Measurements from ENCODE around the gene MARCHF10.
A peak's percentile ranks its signal among the peaks of the same experiment; 100 is the strongest.
"Not testable (repeated sequence)": the region's sequence is repeated elsewhere in the genome, so short reads cannot be mapped to it uniquely, and the experiment has no call there.

Gene MARCHF10

DNA sequence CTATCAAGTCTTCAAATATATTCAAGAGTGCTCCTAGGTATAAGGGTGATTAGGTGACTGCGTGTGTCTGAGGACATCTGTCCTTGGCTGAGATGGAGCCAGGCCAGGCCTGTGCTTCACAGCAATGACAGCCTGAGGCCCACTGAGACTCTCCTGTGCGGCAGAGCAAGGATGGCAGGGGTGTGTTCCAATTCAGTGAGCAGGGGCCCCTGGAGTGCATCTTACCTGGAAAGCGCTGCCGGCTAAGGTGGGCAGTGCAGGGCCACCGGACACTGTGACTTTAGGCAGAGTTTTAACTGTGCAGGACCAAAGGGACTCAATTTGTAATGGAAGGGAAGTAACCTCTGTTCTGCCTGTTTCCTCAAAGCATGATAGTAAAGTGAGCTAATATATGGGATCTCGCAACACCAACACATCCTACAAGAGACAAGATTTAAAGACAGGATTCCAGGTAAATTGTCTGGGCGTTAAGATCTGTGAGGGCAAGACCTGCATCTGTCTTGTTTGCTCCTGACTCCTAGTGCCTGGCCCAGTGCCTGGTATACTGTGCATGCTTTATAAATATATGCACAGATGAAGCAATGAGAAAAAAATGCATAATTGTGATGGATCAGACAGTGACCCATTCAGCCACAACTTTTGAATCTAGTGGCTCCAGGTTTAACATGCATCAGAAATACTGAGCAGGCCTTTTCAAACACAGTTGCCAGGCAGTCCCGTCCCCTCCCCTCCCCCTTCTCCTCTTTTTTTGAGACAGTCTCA is 93.9 kb downstream of the MARCHF10 start:
- no peak for DNase-seq

GRCh38 chr17:62713086-62713881 is 94.8 kb downstream of the MARCHF10 start:
- DNase-seq = no peak

DNA sequence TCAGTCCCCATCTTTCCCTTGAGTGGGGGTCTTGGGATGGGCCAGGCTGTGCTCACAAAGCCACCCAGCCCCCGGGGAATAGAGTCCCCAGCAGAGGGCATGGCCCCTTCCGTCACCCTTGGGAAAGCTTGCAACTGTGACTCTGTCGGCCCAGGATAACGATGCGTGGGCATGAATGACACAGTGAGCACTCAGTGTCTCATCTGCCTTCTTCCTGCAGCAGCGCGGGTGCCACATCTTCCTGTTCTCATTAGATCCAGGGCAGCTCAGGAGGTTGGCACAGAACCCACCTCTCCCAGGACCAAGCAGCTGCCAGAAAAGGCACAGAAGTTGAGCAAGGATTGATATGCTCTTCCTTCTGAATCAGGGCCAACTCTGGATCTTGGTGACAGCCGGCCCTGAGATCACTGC is 95.9 kb downstream of the MARCHF10 start:
- DNase-seq = no peak

DNA sequence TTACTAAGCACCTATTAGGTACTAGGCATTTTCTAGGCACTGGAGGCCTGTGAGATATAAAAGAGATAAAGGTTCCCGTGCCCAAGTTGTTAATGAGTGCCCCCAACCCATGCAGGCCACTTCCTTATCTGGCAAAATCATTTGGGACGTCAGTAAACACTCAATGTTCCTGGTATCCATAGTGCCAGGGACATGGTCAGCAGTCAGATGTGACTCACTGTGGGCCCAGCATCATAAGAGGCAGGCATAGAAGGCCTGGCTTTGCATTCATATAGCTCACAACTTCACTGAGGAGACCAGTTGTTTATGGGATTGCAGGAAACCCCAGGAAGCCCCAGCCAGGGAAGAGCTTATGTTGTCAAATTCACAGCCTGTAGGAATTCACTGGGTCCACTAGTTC is 99.5 kb downstream of the MARCHF10 start:
- no peak for DNase-seq

- DNase-seq = no peak
Measured at GRCh38 chr17:62707425-62707739, 100.7 kb downstream of the MARCHF10 start.

DNA sequence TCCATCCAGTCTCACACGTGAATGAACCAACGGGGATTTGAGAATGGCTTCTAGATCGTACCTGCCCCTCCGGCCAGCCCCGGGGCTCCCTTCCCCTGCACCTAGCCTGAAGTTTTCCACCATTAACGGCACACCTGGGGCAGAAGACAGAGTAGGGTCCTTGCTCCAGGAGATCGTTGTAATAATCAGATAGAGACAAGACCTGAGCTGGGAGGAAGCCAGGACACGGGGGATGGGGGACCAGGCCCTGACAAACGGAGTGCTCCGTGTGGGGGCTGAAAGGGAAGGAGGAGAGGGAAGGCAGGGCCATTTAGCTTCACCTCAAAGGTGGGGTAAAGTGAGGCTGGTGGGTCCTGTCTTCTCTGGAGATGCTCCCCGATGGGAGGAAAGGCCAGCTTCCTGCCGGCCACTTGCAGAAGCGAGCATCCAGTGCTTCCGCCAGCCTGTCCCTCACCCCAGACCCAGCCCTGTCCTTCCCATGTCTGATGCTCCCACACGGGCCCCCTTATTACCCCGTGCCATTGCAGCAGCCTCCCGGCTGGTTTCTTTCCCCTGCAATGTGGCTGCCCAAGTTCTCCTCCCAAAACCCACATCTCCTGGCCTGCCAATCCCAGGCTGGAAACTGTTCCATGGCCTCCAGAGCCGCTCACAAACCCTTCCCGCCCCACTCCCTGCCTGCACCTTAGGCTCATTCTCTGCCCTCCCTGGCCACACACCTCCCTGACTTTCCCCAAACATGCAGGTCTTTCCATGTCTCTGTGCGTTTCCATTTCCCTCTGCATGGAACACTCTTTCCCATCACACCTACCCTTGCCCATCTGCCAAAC is 101.3 kb downstream of the MARCHF10 start:
- no peak for DNase-seq

DNA sequence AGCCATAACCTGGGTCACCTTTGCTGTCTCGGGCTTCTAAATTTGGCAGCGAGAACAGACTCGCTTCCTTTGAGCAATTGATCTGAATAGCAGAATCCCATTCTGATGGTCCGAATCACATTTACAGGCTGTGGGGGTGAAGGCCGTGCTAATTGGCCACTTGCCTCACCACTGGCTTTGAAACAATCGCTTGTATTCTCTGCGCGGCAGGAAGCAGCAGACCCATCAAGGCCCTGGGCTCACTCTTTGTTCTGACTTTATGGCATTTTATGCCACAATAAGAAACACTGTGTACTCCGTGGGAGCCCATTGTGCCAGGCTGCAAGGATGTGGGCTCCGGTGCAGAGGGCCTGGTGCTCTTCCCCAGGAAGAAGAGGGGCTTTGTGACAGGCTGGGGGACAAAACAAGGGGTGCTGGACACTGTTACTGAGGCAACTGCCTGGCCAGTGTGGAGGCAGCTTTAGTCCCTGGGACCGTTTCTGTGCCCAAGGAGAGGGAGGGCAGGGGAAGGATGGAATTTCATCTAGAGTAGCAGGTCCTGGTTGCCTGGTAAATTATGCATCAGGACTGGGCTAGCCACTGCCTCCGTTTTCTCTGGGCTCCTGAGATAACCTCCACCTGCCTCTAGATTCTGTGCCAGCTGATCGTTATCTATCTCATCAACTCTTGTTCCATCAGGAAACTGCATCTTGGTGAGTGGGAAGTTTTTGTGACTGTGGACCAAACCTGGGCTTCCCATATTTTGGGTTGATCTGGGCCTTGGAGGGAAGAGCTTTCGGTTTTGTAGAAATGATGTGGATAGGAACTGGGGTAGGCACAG is 102.1 kb downstream of the MARCHF10 start:
- no peak for DNase-seq

- DNase-seq = no peak
Measured at GRCh38 chr17:62705156-62705777, 102.8 kb downstream of the MARCHF10 start.

DNA sequence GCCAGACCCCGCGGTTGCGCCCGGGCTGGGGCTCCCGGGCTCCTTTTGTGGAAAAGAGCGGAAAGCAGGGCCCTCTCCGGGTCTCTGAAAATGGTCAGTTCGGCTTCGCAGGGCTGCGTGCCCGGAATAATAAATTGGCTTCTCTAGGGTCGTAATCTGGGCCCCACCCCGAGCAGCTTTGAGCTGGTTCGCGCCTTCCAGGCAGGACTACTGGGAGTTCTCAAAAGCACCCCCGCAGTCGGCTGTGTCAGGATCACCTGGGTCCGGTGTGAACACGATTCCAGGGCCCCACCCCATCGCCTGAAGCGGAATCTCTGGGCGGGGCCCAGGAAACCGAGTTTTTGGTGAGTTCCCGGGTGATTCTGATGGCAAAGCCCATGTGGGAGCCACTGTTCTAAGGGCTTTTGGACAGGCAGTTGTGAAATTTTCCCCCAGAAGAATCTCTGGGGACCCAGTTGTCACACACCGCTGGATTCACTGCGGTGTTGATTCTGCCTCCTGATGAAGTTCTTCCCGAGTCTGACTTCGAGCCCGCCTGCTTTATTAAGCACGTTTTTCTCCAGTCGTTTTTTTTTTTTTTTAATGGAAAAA is 103.6 kb downstream of the MARCHF10 start:
- DNase-seq = peak in 1 of 2 experiments; percentile 40

DNA sequence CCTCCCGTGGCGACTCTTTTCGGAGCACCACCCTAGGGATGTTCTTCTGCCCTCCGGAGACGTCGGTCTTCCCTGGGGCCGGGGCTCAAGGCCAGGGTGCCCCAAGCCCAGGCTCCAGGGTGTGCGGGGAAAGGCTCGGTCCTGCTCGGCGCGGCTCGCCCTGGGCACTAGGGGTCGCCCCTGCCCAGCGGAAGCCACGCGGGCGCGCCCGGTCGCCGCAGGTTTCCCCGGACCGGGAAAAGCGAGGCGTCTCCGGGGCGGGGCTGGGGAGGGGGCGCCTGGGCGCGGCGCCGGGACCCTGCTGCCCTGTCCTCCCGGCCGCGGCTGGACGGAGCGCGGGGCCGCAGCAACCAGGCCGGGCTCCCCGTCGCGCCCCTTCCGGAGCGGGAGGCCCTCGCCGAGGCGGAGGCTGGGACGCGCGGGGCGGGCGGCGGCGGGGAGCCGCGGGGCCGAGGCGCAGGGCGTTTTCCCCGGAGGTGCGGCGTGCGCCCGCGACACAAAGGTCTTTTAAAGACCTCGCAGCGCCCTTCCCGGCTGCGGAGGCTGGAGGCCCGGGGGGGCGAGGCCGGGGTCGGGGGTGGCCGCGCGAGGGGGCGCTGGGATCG is 104.2 kb downstream of the MARCHF10 start:
- peak; percentile 82 to 85 for DNase-seq

DNA sequence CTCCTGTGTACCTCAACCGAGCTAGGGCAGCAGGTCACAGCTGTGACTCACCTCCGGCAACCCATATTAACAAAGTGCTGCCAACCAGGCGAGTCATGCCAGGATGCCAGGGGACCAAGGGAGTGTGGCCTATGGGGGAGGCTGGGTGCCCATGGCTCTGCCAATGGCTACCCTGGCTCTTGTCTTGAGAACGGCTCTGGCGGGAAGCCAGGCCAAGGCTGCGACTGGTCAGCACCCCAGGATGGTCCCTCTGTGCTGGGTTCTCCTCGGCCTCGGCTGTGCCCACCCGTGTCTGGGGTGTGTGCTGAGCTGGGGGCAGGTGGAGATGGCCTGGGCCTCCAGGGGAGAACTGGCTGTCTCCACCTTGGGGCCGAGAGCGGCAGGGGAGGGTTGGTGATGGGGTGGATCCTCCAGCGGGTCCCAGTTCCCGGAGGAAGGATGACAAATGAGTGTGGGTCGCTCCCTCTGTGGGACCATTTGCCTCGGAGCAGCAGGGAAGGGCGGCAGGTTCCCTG is 104.8 kb downstream of the MARCHF10 start:
- DNase-seq = peak; percentile 38 to 48

DNA sequence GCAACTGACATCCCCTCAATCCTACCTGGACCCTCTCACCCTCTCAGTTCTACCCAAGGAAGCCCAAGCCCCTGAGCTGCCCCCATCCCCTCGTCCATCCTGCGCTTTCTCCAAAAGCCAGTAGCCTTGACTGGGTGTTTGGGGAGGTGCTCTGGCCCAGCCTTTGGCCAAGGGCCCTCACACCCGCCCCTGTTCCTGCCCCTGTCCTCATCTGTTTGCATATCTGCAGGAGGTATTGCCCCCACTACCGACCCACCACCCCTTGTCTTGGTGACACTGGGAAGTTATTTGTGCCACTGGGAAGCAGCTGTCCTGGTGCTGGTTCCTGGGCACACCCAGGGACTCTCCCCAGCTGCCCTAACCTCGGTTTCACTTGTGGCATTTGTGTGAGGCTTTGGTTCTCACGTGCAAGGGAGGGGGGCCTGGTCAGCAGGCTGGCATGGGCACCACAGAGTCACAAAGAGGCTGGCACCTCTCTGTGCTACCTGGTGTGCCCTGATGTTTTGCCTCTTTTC is 105.3 kb downstream of the MARCHF10 start:
- DNase-seq = no peak

DNA sequence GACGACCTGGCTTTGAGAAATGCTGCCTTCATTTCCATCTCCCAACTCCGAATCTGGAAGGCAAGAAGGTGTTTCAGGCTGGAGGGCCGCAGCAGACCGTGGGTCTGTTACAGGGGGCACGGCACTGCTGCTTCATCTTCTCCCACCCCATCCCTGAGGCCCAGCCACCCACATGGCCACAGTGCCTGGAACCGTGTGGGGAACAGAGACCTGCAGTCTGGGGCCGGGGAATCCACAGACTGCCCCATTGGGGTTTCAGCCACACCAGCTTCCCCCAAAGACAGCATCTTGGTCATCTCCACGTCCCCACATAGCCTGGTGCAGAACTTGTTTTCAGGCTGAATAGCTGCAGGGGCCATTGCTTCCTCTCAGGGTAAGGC is 106.4 kb downstream of the MARCHF10 start:
- DNase-seq = no peak

DNA sequence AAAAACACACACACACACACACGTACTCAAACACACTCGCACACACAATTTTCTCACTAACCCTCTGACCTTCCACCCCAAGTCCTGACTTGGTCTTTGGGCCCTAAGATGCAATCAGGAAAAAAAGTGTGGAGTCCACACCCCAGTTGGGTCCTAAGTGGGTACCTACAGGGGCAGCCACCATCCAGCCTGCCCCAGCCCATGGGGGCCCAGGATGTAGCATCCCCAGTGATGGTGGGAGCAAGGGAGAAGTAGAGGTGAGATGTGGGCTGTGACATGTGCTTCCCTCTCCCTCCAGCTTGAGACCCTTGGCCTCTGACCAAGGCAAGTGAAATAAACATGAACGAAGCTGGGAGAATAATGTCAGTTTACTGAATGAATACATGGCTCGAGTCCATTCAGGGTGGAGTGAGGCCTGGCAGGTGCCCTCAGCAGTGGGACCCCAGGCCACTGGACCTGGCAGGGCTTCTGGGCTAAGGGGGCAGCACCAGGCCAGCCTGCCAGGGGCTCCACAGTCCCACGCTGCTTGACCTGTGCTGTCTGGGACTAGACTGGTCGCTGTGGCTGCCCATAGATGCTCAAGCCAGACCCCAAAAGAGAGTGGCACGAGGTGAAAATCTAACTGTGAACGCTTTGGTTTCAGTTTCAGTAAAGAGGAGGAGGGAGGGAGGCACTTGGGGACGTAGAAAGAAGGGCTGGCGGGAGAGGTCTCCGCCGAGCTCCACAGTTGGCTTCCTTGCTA is 107.0 kb downstream of the MARCHF10 start:
- no peak for DNase-seq

- not testable (repeated sequence) for DNase-seq
Measured at GRCh38 chr17:62698459-62698858, 109.7 kb downstream of the MARCHF10 start.

DNA sequence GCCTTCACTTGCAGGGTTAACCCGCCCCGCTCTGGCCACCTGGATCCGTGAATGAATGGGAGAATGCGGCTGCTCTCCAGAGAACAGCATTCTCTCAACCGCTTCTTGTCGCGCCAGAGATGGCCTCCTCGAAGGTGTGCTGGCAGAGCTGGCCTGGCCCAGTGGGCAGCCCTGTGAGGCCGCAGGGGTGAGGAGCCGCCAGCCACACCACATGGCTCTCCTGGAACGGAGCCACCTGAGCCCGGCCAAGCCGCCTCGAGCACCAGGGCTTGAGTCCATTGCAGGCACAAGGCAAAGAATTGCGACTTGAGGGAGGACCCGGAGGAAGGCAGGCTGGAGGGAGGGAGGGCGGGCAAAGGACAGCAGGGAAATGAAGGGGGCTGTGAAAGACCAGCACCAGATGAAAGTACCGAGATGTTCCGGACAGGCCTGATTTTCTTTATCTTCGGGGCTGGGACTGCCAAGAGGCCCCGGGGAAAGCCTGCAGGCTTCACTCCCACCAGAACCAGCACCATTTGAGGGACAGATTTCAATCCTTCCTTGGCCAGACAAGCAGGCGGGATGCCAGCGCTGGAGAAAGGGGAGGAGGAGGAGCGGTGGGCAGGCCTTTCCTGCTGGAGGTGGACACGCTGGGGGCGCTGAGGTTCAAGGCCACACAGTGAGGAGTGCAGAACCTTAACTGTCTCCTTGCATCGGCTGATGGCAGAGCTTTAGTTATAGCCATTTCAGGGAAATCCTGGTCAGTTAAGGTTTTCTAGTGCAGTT is 111.2 kb downstream of the MARCHF10 start:
- DNase-seq = no peak

GRCh38 chr17:62696256-62696655 is 111.9 kb downstream of the MARCHF10 start:
- no peak for DNase-seq

- not testable (repeated sequence) for DNase-seq
Measured at GRCh38 chr17:62695093-62695738, 112.9 kb downstream of the MARCHF10 start.

All from activated T-cell treated with anti-CD3 and anti-CD28 coated beads, Interleukin-2, amount 50 U/mL, for 48 hours (primary cell).